AG20443 (cell line): Measurements from ENCODE around the gene CNTLN.
"Not testable (repeated sequence)": the region's sequence is repeated elsewhere in the genome, so short reads cannot be mapped to it uniquely, and the experiment has no call there.

Source experiments
- DNase-seq: peaks from one replicate; pipeline ENCODE4 v3.0.0; 2012; ENCODE audit warnings: low spot score, mixed read lengths

CNTLN gene

GRCh38 chr9:17491780-17492179 lies 356.9 kb downstream of the CNTLN start:
- DNase-seq: no peak

- DNase-seq: no peak
These were observed 368.4 kb downstream of the CNTLN start for GRCh38 chr9:17503196-17503595.

GRCh38 chr9:17509151-17509550 lies 374.3 kb downstream of the CNTLN start:
- DNase-seq: no peak

- peak; percentile 38 for DNase-seq
These were observed 374.9 kb downstream of the CNTLN start for GRCh38 chr9:17509701-17510100.

GRCh38 chr9:17519761-17520160 lies 384.9 kb downstream of the CNTLN start:
- DNase-seq: no peak

- no peak for DNase-seq
These were observed 385.6 kb downstream of the CNTLN start for GRCh38 chr9:17520268-17521064.

- DNase-seq: no peak
These were observed 386.4 kb downstream of the CNTLN start for GRCh38 chr9:17521100-17521855.

- not testable (repeated sequence) for DNase-seq
These were observed 391.9 kb downstream of the CNTLN start for GRCh38 chr9:17526726-17527125.

GRCh38 chr9:17528859-17529258 lies 394.0 kb downstream of the CNTLN start:
- no peak for DNase-seq

GRCh38 chr9:17531642-17532254 lies 396.9 kb downstream of the CNTLN start:
- peak; percentile 59 for DNase-seq

- DNase-seq: no peak
These were observed 397.6 kb downstream of the CNTLN start for GRCh38 chr9:17532461-17532860.

GRCh38 chr9:17535176-17535575 lies 400.3 kb downstream of the CNTLN start:
- DNase-seq: no peak

GRCh38 chr9:17536027-17536426 lies 401.2 kb downstream of the CNTLN start:
- DNase-seq: no peak

GRCh38 chr9:17551023-17551422 lies 416.2 kb downstream of the CNTLN start:
- DNase-seq: no peak
